ENCODE results near the gene HDDC3.

- TF ChIP-seq, protein P1, sequence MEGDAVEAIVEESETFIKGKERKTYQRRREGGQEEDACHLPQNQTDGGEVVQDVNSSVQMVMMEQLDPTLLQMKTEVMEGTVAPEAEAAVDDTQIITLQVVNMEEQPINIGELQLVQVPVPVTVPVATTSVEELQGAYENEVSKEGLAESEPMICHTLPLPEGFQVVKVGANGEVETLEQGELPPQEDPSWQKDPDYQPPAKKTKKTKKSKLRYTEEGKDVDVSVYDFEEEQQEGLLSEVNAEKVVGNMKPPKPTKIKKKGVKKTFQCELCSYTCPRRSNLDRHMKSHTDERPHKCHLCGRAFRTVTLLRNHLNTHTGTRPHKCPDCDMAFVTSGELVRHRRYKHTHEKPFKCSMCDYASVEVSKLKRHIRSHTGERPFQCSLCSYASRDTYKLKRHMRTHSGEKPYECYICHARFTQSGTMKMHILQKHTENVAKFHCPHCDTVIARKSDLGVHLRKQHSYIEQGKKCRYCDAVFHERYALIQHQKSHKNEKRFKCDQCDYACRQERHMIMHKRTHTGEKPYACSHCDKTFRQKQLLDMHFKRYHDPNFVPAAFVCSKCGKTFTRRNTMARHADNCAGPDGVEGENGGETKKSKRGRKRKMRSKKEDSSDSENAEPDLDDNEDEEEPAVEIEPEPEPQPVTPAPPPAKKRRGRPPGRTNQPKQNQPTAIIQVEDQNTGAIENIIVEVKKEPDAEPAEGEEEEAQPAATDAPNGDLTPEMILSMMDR (conservative IDR thresholded peaks at IDR 0.05; ENCODE audit: low read length), result peak; percentile 80
- TF ChIP-seq EZH2phosphoT487 (IDR thresholded peaks at IDR 0.05; ENCODE audit: borderline replicate concordance, low read depth, low read length), result no peak
Measured at GRCh38 chr15:90893175-90894090, 38.9 kb downstream of the HDDC3 start.
